Gastrocnemius medialis (tissue), 4 donors: ENCODE results near the gene S100A10. TPM values are rescaled to one million over a fixed set of nuclear protein-coding genes. Genes with fewer than 3 reads are reported as not detected.

Source experiments
- ATAC-seq, 2 donors: fragments of 150-250 bp; one replicate each; pipeline ENCODE4 v1.9.1; 2016
- DNase-seq, 2 donors: peaks; one replicate each; pipeline ENCODE4 v3.0.0-alpha.2; 2019
- H3K27ac ChIP-seq, 4 donors: fragments of 200-600 bp; sonication (generic); 1 replicate in 1 of 4; 2 replicates in 3 of 4; pipeline ENCODE4 v1.5.1; 2016 to 2018; ENCODE audit warnings: mild to moderate bottlenecking in 2 of 4, moderate library complexity in 1 of 4
- H3K27me3 ChIP-seq, 3 donors: fragments of 200-600 bp; sonication (generic) in 2 of 3; 1 replicate in 1 of 3; 2 replicates in 2 of 3; pipeline versions ENCODE4 v1.5.1 to v1.6.0; 2016 to 2019; ENCODE audit warnings: mild to moderate bottlenecking in 1 of 3, moderate library complexity in 1 of 3
- H3K36me3 ChIP-seq, 2 donors: fragments of 200-600 bp; sonication (generic) in 1 of 2; one replicate each; pipeline ENCODE4 v1.5.1; 2017 to 2018
- H3K4me1 ChIP-seq, 2 donors: fragments of 200-600 bp; sonication (generic) in 1 of 2; one replicate each; pipeline ENCODE4 v1.5.1; 2016 to 2017; ENCODE audit warnings: mild to moderate bottlenecking in 2 of 2
- H3K4me3 ChIP-seq, 4 donors: fragments of 200-600 bp; sonication (generic) in 3 of 4; 1 replicate in 1 of 4; 2 replicates in 3 of 4; pipeline ENCODE4 v1.5.1; 2016 to 2019; ENCODE audit warnings: mild to moderate bottlenecking in 2 of 4
- H3K9me3 ChIP-seq, 3 donors: fragments of 200-600 bp; sonication (generic) in 2 of 3; 1 replicate in 1 of 3; 2 replicates in 2 of 3; pipeline ENCODE4 v1.5.1; 2016 to 2019
- POLR2A ChIP-seq, 2 donors: fragments of 450-650 bp; IDR thresholded peaks; one replicate each; pipeline ENCODE4 v1.6.1; 2017; ENCODE audit warnings: antibody characterized with exemption in 2 of 2, mild to moderate bottlenecking in 2 of 2, moderate library complexity in 2 of 2
- in situ Hi-C, 4 donors: fragments of 200-750 bp; cut with MboI; loops; one replicate each; pipeline versions ENCODE4 v1.15.0 to v1.8.0; 2017; ENCODE audit warnings: low sequenced_read_pairs in 4 of 4
- intact Hi-C: fragments of 100-400 bp; cut with DNase I; formaldehyde crosslinking; loops from one replicate; pipeline ENCODE4 v1.15.1; 2023; ENCODE audit warnings: low total_unique reads
- total RNA-seq, 4 donors: library from RNA; depleted of rRNA; stranded (reverse); fragments of >200 nt; gene quantifications; one replicate each; pipeline versions ENCODE4 v1.1.0 to v1.2.3, GENCODE V29; 2016
- TF ChIP-seq, protein P1 (sequence below), 5 experiments: fragments of 450-650 bp in 3 of 5; fragments of 200-600 bp in 2 of 5; sonication (generic) in 2 of 5; IDR thresholded peaks in 4 of 5; conservative IDR thresholded peaks in 1 of 5; 1 replicate in 4 of 5; 2 replicates in 1 of 5; pipeline ENCODE4 v1.5.1; 2016 to 2019; ENCODE audit warnings: antibody characterized with exemption in 5 of 5, mild to moderate bottlenecking in 3 of 5, moderate library complexity in 3 of 5

S100A10 gene
- total RNA-seq, 4 donors from 2014 or later, result 6.4 to 60.3 (median 28.0) TPM

DNA sequence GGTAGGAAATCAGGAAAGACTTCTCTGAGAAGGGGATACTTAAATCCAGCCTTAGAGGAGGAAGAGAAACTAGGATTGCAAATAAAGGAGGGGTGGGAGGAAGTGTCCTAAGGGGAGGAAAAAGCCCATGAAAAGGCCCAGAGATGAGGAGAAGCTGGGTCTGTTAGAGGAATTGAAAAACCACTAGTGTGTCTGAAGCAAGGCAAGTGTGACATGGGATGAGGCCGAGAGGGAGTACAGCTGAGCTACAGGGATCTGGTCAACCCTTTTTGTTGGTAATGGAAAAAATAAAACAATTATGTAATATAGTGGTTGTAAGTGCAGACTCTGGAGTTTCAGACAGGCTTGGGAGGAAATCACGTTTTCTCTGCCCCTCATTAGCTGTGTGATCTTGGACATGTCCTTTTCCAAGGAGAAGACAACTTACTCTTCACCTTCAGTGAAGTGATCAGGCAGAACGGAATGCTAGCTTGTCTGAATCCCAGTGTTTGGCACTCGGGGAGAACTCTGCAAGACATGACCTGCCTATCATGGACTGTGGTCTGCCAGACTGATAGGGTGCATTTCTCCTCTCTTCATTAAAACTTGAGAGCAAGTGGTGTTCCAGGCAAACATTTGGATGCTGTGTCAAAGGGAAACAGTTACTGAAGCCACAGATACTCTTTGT is 7.4 kb upstream of the S100A10 start:
- H3K9me3 ChIP-seq, result no peaks in the 10 kb centered on the region
- ATAC-seq (peak; percentile 9 to 47), DNase-seq (no peak)
- no peaks in the 10 kb centered on the region for H3K4me1 ChIP-seq
- H3K36me3 ChIP-seq, result no peaks in the 10 kb centered on the region
- H3K4me3 ChIP-seq, result no peak overlapping the region
- TF ChIP-seq POLR2A (IDR thresholded peaks at IDR 0.05), result no peak
- TF ChIP-seq, protein P1, sequence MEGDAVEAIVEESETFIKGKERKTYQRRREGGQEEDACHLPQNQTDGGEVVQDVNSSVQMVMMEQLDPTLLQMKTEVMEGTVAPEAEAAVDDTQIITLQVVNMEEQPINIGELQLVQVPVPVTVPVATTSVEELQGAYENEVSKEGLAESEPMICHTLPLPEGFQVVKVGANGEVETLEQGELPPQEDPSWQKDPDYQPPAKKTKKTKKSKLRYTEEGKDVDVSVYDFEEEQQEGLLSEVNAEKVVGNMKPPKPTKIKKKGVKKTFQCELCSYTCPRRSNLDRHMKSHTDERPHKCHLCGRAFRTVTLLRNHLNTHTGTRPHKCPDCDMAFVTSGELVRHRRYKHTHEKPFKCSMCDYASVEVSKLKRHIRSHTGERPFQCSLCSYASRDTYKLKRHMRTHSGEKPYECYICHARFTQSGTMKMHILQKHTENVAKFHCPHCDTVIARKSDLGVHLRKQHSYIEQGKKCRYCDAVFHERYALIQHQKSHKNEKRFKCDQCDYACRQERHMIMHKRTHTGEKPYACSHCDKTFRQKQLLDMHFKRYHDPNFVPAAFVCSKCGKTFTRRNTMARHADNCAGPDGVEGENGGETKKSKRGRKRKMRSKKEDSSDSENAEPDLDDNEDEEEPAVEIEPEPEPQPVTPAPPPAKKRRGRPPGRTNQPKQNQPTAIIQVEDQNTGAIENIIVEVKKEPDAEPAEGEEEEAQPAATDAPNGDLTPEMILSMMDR (IDR thresholded peaks at IDR 0.05 in 4 of 5, conservative IDR thresholded peaks at IDR 0.05 in 1 of 5), result no peak
- intact Hi-C loops, result loop anchor here (2.0 kb wide), 1 partner anchor 66 kb away; no protein-coding TSS in a partner anchor
- no peaks in the 10 kb centered on the region for H3K27me3 ChIP-seq
- H3K27ac ChIP-seq, result no peak overlapping the region
- in situ Hi-C loops, result no loop called here

DNA sequence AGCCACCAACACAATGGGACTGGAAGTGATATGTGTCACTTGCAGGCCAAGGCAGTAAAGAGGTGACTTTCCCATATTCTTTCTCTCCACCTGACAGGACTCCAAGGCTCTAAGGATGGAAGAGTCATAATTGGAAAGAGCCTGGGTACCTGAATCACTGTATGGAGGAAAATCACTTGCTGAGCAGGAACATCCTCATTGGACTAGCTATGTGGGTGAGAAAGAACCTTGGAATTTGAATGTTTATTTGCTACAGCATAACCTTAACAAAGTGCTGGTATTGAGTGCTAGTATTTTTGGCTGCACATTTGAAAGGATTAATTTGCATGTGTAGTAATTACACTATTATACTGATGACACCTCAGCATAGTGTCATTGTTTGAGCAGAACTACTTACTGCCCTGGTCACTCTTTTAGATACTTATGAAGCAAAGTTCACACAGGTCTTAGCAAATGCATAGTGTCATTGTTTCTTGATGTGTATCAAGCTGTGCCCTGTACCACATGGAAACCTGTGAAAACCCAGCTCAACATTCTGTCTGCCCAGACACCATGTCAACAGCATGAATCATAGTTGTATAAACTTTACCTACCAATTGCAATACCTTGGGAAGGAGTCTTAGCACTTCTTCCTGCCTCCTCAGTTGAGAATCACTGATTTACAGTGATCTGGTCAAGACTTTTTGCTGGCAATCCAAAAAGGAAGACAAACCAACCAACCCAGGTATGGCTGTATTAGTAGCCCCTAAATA is 5.1 kb upstream of the S100A10 start:
- no peaks in the 10 kb centered on the region for H3K9me3 ChIP-seq
- no peak overlapping the region for H3K27ac ChIP-seq
- H3K36me3 ChIP-seq, result no peaks in the 10 kb centered on the region
- intact Hi-C loops (loop anchor here (5.0 kb wide), 2 partner anchors 36 to 39 kb away; partner anchors contain the start of gene S100A11), in situ Hi-C loops (loop anchor here (5.0 to 10.0 kb wide), 2 partner anchors 64 to 66 kb away; no protein-coding TSS in a partner anchor)
- no peak for DNase-seq
- H3K27me3 ChIP-seq, result peaks cover 0 to 6% (median 0%) of the 10 kb centered on the region in 3 donors
- TF ChIP-seq, protein P1 (IDR thresholded peaks at IDR 0.05 in 4 of 5, conservative IDR thresholded peaks at IDR 0.05 in 1 of 5), result no peak
- TF ChIP-seq POLR2A (IDR thresholded peaks at IDR 0.05), result no peak
- H3K4me1 ChIP-seq, result peaks cover 0 to 12% of the 10 kb centered on the region in 2 donors
- ATAC-seq, result no peak
- H3K4me3 ChIP-seq, result no peak overlapping the region

DNA sequence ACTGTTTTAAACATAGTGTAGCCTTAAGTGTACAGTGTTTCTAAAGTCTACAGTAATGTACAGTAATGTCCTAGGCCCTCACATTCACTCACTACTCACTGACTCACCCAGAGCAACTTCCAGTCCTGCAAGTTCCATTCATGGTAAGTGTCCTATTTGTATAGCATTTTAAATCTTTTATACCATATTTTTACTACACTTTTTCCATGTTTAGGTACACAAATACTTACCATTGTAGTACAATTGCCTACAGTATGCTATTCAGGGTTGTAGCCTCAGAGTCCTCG is 3.6 kb upstream of the S100A10 start:
- Histone ChIP-seq H3K27me3 (peaks cover 0 to 15% (median 7%) of the 10 kb centered on the region in 3 donors), H3K36me3 (no peaks in the 10 kb centered on the region), H3K9me3 (no peaks in the 10 kb centered on the region), H3K4me3 (no peak overlapping the region), H3K4me1 (peaks cover 0 to 13% of the 10 kb centered on the region in 2 donors), H3K27ac (no peak overlapping the region)
- intact Hi-C loops (loop anchor here (5.0 kb wide), 2 partner anchors 35 to 40 kb away; partner anchors contain the start of gene S100A11), in situ Hi-C loops (loop anchor here (5.0 to 10.0 kb wide), 2 partner anchors 62 to 65 kb away; no protein-coding TSS in a partner anchor)
- TF ChIP-seq, protein P1 (IDR thresholded peaks at IDR 0.05 in 4 of 5, conservative IDR thresholded peaks at IDR 0.05 in 1 of 5), result no peak
- no peak for DNase-seq
- no peak for ATAC-seq

DNA sequence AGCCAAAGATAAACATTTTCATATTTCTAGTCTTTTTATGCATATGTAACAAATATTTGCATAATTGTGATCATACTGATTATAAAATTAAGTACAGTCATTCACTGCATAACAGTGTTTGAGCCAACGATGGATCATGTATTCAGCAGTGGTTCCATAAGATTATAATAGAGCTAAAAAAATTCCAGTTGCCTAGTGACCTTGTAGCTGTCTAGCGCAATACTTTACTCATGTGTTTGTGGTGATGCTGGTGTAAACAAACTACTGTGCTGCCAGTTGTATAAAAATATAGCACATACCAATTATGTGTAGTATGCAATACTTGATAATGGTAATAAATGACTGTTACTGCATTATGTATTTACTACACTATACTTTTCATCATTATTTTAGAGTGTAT is 2.1 kb upstream of the S100A10 start:
- ATAC-seq (no peak), DNase-seq (no peak)
- Histone ChIP-seq H3K36me3 (no peaks in the 10 kb centered on the region), H3K4me1 (peaks cover 11 to 21% of the 10 kb centered on the region in 2 donors), H3K27ac (no peak overlapping the region), H3K4me3 (no peak overlapping the region), H3K9me3 (no peaks in the 10 kb centered on the region), H3K27me3 (peaks cover 0 to 16% (median 15%) of the 10 kb centered on the region in 3 donors)
- intact Hi-C loops, result loop anchor here (5.0 kb wide), 2 partner anchors 33 to 42 kb away; partner anchors contain the start of gene S100A11
- in situ Hi-C loops, result loop anchor here (5.0 to 10.0 kb wide), 2 partner anchors 61 to 63 kb away; no protein-coding TSS in a partner anchor
- no peak for TF ChIP-seq POLR2A (IDR thresholded peaks at IDR 0.05)
- TF ChIP-seq, protein P1 (IDR thresholded peaks at IDR 0.05 in 4 of 5, conservative IDR thresholded peaks at IDR 0.05 in 1 of 5), result no peak
